ENCODE data around the gene MSX1.

MSX1 gene

GRCh38 chr4:4871242-4871572 lies 11.7 kb downstream of the MSX1 start:
- no peak for DNase-seq

GRCh38 chr4:4871573-4872313 lies 12.3 kb downstream of the MSX1 start:
- no peak for DNase-seq

- DNase-seq, result no peak
Measured at GRCh38 chr4:4872314-4872903, 12.9 kb downstream of the MSX1 start.

GRCh38 chr4:4873203-4873602 lies 13.7 kb downstream of the MSX1 start:
- no peak for DNase-seq

- DNase-seq, result no peak
Measured at GRCh38 chr4:4874254-4874653, 14.8 kb downstream of the MSX1 start.

- no peak for DNase-seq
Measured at GRCh38 chr4:4875147-4875546, 15.7 kb downstream of the MSX1 start.

- no peak for DNase-seq
Measured at GRCh38 chr4:4875611-4876010, 16.1 kb downstream of the MSX1 start.

- no peak for DNase-seq
Measured at GRCh38 chr4:4876945-4877661, 17.6 kb downstream of the MSX1 start.

GRCh38 chr4:4880492-4880891 lies 21.0 kb downstream of the MSX1 start:
- DNase-seq, result no peak

GRCh38 chr4:4881432-4881831 lies 22.0 kb downstream of the MSX1 start:
- no peak for DNase-seq

- DNase-seq, result no peak
Measured at GRCh38 chr4:4884611-4885010, 25.1 kb downstream of the MSX1 start.

GRCh38 chr4:4887426-4887825 lies 28.0 kb downstream of the MSX1 start:
- no peak for DNase-seq

GRCh38 chr4:4888695-4889094 lies 29.2 kb downstream of the MSX1 start:
- DNase-seq, result no peak

- DNase-seq, result no peak
Measured at GRCh38 chr4:4889781-4890180, 30.3 kb downstream of the MSX1 start.

- no peak for DNase-seq
Measured at GRCh38 chr4:4890574-4891255, 31.2 kb downstream of the MSX1 start.

GRCh38 chr4:4893721-4894120 lies 34.3 kb downstream of the MSX1 start:
- no peak for DNase-seq

GRCh38 chr4:4899202-4899925 lies 39.9 kb downstream of the MSX1 start:
- DNase-seq, result no peak

- no peak for DNase-seq
Measured at GRCh38 chr4:4901877-4902276, 42.4 kb downstream of the MSX1 start.

- no peak for DNase-seq
Measured at GRCh38 chr4:4912155-4912554, 52.7 kb downstream of the MSX1 start.

GRCh38 chr4:4913147-4913561 lies 53.7 kb downstream of the MSX1 start:
- DNase-seq, result no peak
